Kidney (tissue), 14 donors: ENCODE data around the gene COX10. TPM values are rescaled to one million over a fixed set of nuclear protein-coding genes. Genes with fewer than 3 reads are reported as not detected.

Experiments
- DNase-seq, 5 donors: peaks; one replicate each; pipeline ENCODE4 v3.0.0-alpha.2; 2013 to 2020
- FAIRE-seq: peaks from 2 replicates; lab custom pipeline; 2012; peaks lifted over from hg19 to GRCh38; lab: Jason Lieb, UNC
- H3K27ac ChIP-seq, 2 donors: one replicate each; pipeline ENCODE4 v1.7.0; 2013; ENCODE audit warnings: low read depth in 2 of 2, low read length in 2 of 2, inconsistent platforms in 1 of 2
- H3K27me3 ChIP-seq: one replicate; pipeline ENCODE4 v1.7.1; 2013; ENCODE audit warnings: low read length, inconsistent platforms; ENCODE audit not compliant: control insufficient read depth, insufficient read depth
- H3K36me3 ChIP-seq, 3 donors: one replicate each; pipeline versions ENCODE4 v1.7.0 to v1.7.1; 2013; ENCODE audit warnings: low read length in 3 of 3, control low read depth in 1 of 3, inconsistent platforms in 1 of 3; ENCODE audit not compliant: insufficient read depth in 3 of 3, control insufficient read depth in 2 of 3
- H3K4me1 ChIP-seq, 3 donors: one replicate each; pipeline versions ENCODE4 v1.7.0 to v1.7.1; 2013; ENCODE audit warnings: low read length in 3 of 3, inconsistent platforms in 1 of 3, low read depth in 1 of 3; ENCODE audit not compliant: control insufficient read depth in 2 of 3, insufficient read depth in 2 of 3
- H3K4me3 ChIP-seq, 3 donors: one replicate each; pipeline versions ENCODE4 v1.7.0 to v1.8.1; 2013; ENCODE audit warnings: low read length in 3 of 3, control low read depth in 1 of 3, inconsistent platforms in 1 of 3
- H3K9ac ChIP-seq, 3 donors: one replicate each; pipeline versions ENCODE4 v1.7.0 to v1.7.1; 2013; ENCODE audit warnings: low read length in 3 of 3, control low read depth in 1 of 3, inconsistent platforms in 1 of 3
- H3K9me3 ChIP-seq, 3 donors: one replicate each; pipeline versions ENCODE4 v1.7.0 to v1.7.1; 2013; ENCODE audit warnings: low read length in 3 of 3, control low read depth in 1 of 3, inconsistent platforms in 1 of 3; ENCODE audit not compliant: control insufficient read depth in 2 of 3, insufficient read depth in 1 of 3
- CTCF ChIP-seq: IDR thresholded peaks from 3 replicates; pipeline ENCODE4 v1.5.1; 2012; ENCODE audit warnings: mild to moderate bottlenecking, moderate library complexity, borderline replicate concordance; ENCODE audit not compliant: insufficient read depth; ENCODE audit errors: extremely low read depth
- intact Hi-C: fragments of 100-400 bp; cut with DNase I; formaldehyde crosslinking; loops from one replicate; pipeline ENCODE4 v1.11.1; 2022
- polyA plus RNA-seq: library from polyadenylated mRNA; stranded (reverse); fragments of 350-450 nt; fragmentation: Illumina TruSeq; extraction: RNeasy Lipid Tissue Mini Kit (QIAGEN cat#74804); gene quantifications from one replicate; pipeline ENCODE4 v1.2.3, GENCODE V29; 2014; ENCODE audit warnings: low read depth, low replicate concordance; ENCODE audit not compliant: insufficient read depth
- total RNA-seq: library from RNA; stranded (reverse); fragmentation: NEBNext Ultra II Directional; extraction: Animal tissue kit (Norgen Biotek cat#: 25700); gene quantifications from one replicate; pipeline ENCODE4 v1.2.1, GENCODE V29; 2021
- donor health status: control.
- donor health status: control.
- donor health status: control.
- donor health status: control.
- donor health status: control.
- donor health status: DM: yes; HTN: yes; CAD: no.
- donor health status: Normal renal cell carcinoma (clear cell type).

COX10 gene
- total and polyA plus RNA-seq, 2 donors from 2014 or later: 14.2 to 18.0 TPM

GRCh38 chr17:14104734-14105133 is 35.4 kb downstream of the COX10 start:
- no peak overlapping the region for H3K9ac ChIP-seq
- no peak for DNase-seq
- no peaks in the 10 kb centered on the region for H3K36me3 ChIP-seq
- no peak for TF ChIP-seq CTCF
- H3K4me1 ChIP-seq: no peaks in the 10 kb centered on the region
- no peaks in the 10 kb centered on the region for H3K9me3 ChIP-seq
- H3K27me3 ChIP-seq: no peaks in the 10 kb centered on the region
- intact Hi-C loops: no loop called here
- peak; percentile 47 for FAIRE-seq
- no peak overlapping the region for H3K27ac ChIP-seq
- H3K4me3 ChIP-seq: no peak overlapping the region

GRCh38 chr17:14107889-14108288 is 38.6 kb downstream of the COX10 start:
- Histone ChIP-seq H3K4me1 (no peaks in the 10 kb centered on the region), H3K36me3 (no peaks in the 10 kb centered on the region), H3K27me3 (no peaks in the 10 kb centered on the region), H3K9me3 (no peaks in the 10 kb centered on the region), H3K9ac (no peak overlapping the region), H3K27ac (no peak overlapping the region), H3K4me3 (no peak overlapping the region)
- TF ChIP-seq CTCF: no peak
- no peak for FAIRE-seq
- intact Hi-C loops: no loop called here
- DNase-seq: no peak

DNA sequence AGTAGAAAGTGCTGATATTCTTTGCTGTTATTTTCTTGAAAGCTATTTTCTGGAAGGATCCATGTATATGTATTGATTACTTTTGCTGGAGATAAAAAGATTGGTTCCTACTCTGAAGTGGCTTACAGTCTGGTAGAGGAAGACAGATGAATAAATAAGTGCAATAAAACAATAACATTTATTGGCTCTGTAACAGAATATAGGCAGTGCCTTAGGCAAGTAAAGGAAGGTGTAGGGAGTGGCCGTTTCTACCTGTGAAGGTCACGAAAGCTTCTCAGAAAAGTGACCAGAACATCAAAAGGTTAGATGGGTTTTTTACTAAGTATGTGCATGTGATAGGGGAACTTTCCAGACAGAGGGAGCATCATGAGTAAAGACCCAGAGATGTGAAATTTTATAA is 43.1 kb downstream of the COX10 start:
- Histone ChIP-seq H3K9ac (no peak overlapping the region), H3K4me1 (no peaks in the 10 kb centered on the region), H3K27me3 (no peaks in the 10 kb centered on the region), H3K36me3 (no peaks in the 10 kb centered on the region), H3K9me3 (no peaks in the 10 kb centered on the region), H3K4me3 (no peak overlapping the region), H3K27ac (no peak overlapping the region)
- FAIRE-seq (no peak), DNase-seq (no peak)
- no peak for TF ChIP-seq CTCF
- intact Hi-C loops: no loop called here

- no peaks in the 10 kb centered on the region for H3K36me3 ChIP-seq
- TF ChIP-seq CTCF: no peak
- intact Hi-C loops: no loop called here
These were observed 43.8 kb downstream of the COX10 start for GRCh38 chr17:14113137-14113536.

More at GRCh38 chr17:14113137-14113536, 43.8 kb downstream of the COX10 start:
- DNase-seq (no peak), FAIRE-seq (no peak)
- no peak overlapping the region for H3K9ac ChIP-seq
- no peaks in the 10 kb centered on the region for H3K27me3 ChIP-seq
- H3K27ac ChIP-seq: no peak overlapping the region
- H3K9me3 ChIP-seq: no peaks in the 10 kb centered on the region
- no peaks in the 10 kb centered on the region for H3K4me1 ChIP-seq
- H3K4me3 ChIP-seq: no peak overlapping the region
